GM18909 (cell line): ENCODE data around the gene LMO2.
"Not testable (repeated sequence)": the region's sequence is repeated elsewhere in the genome, so short reads cannot be mapped to it uniquely, and the experiment has no call there.

Experiments
- ATAC-seq: cut with Tn5 transposase; IDR thresholded peaks from one replicate; pipeline ENCODE4 v1.9.1; 2021; ENCODE audit warnings: mild to moderate bottlenecking; ENCODE audit not compliant: unreplicated experiment, poor library complexity

LMO2 gene

DNA sequence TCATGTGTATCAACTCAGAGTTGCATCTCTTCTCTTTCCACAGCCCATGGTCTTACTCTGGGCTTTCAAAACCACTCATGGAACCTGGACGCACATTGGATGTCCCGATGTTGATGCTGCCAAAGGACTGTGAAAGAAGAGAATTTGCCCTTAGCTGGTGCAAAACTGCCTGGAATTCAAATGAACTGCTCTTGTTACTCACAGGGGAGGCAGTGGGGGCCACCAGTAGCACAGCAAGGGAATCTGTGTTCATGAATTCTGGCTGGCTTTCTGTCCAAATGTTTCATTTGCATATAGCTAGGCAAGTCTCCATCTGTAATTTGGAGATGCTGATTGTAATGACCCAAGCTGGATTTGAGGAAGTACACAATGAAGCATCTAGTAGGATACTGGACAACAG is 24.9 kb downstream of the LMO2 start:
- no peak for ATAC-seq

DNA sequence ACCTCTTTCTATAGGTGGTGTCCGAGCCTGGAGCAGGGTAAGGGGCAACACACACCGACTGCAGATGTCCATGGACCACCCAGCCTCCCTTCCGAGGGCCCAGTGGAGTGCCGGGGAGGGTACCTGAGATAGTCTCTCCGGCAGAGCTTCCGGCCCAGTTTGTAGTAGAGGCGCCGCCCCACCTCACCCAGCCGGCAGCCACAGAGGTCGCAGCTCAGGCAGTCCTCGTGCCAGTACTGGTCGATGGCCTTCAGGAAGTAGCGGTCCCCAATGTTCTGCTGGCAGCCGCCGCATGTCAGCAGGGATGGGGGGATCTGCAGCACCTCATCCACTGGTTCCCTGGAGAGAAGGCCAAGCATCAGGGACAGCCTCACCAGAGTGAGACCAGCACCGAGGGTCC is 27.4 kb downstream of the LMO2 start:
- no peak for ATAC-seq

- ATAC-seq, result no peak
Observed at GRCh38 chr11:33863418-33864172, 28.3 kb downstream of the LMO2 start.

DNA sequence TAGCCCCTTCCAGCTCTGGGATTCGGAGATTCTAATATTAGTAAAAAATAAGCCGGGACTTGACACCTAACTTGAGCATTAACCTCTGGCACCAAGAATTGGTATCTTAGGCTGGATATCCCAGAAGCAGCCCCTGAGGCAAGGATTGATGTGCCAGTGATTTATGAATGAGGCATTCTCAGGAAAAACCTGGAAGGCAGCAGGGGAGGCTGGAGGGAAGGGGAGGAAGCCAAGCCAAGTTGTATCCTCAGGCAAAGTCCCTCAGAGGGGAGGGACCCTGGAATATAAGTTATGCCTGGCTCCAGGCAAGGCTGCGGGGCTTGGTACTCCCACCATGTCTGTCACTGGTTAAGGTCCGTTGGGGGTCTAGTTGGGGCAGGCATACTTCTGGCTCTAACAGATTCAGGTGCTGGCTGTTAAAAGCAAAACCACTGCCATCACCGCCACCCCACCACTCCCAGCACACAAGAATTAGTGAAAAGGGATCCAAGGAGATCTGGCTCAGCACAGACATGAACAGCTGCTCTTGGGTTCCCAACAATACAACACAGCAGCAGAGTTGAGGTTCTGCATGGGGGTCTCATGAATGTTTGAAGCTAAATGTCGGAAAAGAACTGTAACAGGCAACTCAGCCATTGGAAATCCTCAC is 29.8 kb downstream of the LMO2 start:
- no peak for ATAC-seq

- no peak for ATAC-seq
Observed at GRCh38 chr11:33861386-33861785, 30.5 kb downstream of the LMO2 start.

- ATAC-seq, result no peak
Observed at GRCh38 chr11:33860926-33861325, 30.9 kb downstream of the LMO2 start.

DNA sequence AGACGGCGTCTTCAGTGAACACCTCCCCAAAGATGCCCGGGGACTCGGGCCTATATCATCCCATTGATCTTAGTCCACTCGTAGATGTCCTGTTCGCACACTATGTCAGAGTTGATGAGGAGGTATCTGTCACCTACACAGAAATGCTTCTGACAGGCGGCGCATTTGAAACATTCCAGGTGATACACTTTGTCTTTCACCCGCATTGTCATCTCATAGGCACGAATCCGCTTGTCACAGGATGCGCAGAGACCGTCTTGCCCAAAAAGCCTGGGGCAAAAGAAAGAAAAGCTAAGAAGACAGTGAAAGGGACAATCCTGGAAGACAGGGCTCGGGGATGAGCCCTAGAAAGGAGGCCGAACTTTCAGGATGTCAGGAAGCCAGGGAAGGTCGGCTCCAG is 32.6 kb downstream of the LMO2 start:
- ATAC-seq, result no peak

DNA sequence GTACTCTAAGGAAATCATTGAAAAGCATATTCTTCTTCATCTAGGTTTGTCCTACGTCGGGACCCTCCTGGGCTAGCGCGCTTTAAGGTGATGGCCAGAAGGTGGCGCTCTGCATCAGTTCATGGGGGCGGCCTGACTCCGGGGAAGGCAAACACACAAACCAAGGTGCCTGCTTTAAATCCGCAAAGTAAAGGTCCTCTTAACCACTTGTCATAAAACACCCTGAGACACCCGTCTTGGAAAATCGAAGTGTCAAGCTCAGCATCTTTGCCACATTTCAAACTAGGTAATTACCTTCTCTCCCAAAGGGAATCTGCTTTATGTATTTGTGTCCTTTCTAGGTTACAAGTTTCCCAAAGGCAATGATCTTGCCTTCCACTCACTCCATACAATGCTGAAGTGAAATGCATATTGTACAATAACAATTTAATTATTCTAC is 33.9 kb downstream of the LMO2 start:
- peak; percentile 64 for ATAC-seq

- no peak for ATAC-seq
Observed at GRCh38 chr11:33855500-33855899, 36.4 kb downstream of the LMO2 start.

GRCh38 chr11:33848717-33849390 is 43.0 kb downstream of the LMO2 start:
- ATAC-seq, result no peak

DNA sequence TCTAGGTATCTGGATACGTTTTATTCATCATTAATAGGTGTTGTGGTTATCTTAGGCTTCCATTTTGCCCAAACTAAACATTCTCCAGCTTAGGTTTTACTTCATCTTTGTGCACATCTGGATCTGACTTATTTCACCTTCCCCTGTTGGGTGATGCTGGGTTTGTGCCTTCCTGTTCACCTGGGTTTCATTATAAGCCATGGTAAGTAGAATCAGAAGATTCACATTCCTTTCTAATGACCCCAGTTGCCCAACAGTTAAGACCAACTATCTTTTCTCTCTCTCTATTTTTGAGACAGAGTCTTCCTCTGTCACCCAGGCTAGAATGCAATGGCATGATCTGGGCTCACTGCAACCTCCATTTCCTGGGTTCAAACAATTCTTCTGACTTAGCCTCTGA is 44.6 kb downstream of the LMO2 start:
- ATAC-seq, result no peak

DNA sequence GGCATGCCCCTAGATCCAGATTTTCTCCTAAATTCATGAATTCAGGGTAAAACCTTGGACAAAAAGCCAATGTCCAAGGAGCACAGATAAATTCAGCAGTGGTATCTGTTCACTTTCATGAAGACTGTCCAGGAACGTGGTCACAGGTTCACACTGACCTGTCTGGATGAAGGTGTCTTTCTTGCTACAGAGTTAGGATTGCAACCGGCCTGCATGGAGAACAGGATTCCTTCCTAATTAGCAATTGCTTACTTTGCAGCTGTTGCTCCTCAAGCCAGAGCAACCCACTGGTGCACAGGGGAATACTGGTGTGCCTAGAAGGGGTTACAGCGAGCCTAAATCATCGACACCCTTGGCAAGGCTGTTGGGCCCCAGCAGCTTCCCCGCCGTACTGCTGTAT is 47.6 kb downstream of the LMO2 start:
- ATAC-seq, result no peak

- ATAC-seq, result no peak
Observed at GRCh38 chr11:33843018-33843417, 48.9 kb downstream of the LMO2 start.

- no peak for ATAC-seq
Observed at GRCh38 chr11:33842236-33842915, 49.5 kb downstream of the LMO2 start.

GRCh38 chr11:33838234-33838633 is 53.6 kb downstream of the LMO2 start:
- not testable (repeated sequence) for ATAC-seq

DNA sequence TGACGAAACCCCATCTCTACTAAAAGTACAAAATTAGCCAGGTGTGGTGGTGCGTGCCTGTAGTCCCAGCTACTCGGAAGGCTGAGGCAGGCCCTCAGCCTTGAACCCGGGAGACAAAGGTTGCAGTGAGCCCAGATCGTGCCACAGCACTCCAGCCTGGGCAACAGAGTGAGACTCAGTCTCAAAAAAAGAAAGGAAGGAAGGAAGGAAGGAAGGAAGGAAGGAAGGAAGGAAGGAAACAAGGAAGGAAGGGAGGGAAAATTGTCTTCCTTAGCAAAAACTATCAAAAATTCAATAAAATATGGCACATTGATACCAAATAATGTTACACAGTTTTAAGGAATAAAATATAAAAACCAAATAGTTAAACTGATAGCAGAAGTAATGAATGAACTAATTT is 54.5 kb downstream of the LMO2 start:
- ATAC-seq, result not testable (repeated sequence)

- no peak for ATAC-seq
Observed at GRCh38 chr11:33835143-33835878, 56.6 kb downstream of the LMO2 start.

GRCh38 chr11:33832676-33833075 is 59.2 kb downstream of the LMO2 start:
- no peak for ATAC-seq

GRCh38 chr11:33830903-33831648 is 60.8 kb downstream of the LMO2 start:
- no peak for ATAC-seq
